DND-41 (cell line): ENCODE data around the gene LAPTM5.

Experiments
- EZH2 ChIP-seq: IDR thresholded peaks from 3 replicates; pipeline ENCODE4 v1.6.1; 2012; ENCODE audit warnings: borderline replicate concordance, low read depth, mild to moderate bottlenecking, moderate library complexity, low read length, inconsistent platforms; ENCODE audit not compliant: severe bottlenecking
- TF ChIP-seq, protein P1 (sequence below): IDR thresholded peaks from 2 replicates; pipeline ENCODE4 v1.5.1; 2012; ENCODE audit warnings: borderline replicate concordance, low read length, moderate library complexity, mild to moderate bottlenecking; ENCODE audit not compliant: poor library complexity, severe bottlenecking; ENCODE audit errors: extremely low read depth

DNA sequence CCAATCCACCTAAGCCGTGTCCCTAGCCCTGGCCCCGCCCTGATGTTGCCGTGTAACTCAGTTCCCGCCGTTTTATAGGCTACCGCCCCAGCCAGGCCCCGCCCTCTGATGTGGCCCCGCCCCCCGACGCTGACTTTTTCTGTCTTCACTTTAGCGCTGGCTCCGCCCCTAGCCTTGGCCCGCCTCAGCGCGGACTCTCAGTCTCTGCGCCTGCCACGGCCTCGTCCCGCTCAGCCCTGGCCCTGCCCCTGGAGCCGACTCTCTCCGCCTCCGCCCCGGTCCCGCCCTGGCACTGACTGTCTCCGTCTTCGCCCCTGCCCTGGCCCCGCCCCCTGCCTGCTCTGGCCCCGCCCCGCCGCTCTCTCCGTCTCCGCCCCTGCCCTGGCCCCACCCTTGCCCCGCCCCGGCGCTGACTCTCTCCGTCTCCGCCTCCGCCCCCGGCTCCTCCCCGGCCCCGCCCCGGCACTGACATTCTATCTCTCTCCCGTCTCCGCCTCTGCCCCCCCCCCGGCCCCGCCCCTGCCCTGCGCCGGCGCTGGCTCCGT lies 39.4 kb downstream of the LAPTM5 start:
- TF ChIP-seq, protein P1, sequence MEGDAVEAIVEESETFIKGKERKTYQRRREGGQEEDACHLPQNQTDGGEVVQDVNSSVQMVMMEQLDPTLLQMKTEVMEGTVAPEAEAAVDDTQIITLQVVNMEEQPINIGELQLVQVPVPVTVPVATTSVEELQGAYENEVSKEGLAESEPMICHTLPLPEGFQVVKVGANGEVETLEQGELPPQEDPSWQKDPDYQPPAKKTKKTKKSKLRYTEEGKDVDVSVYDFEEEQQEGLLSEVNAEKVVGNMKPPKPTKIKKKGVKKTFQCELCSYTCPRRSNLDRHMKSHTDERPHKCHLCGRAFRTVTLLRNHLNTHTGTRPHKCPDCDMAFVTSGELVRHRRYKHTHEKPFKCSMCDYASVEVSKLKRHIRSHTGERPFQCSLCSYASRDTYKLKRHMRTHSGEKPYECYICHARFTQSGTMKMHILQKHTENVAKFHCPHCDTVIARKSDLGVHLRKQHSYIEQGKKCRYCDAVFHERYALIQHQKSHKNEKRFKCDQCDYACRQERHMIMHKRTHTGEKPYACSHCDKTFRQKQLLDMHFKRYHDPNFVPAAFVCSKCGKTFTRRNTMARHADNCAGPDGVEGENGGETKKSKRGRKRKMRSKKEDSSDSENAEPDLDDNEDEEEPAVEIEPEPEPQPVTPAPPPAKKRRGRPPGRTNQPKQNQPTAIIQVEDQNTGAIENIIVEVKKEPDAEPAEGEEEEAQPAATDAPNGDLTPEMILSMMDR, result no peak
- TF ChIP-seq EZH2, result no peak
